HCT116 (cell line): ENCODE results near the gene CNTF. TPM values are rescaled to one million over a fixed set of nuclear protein-coding genes. Genes with fewer than 3 reads are reported as not detected.

Experiments used
- ATAC-seq: fragments of 200-7000 bp; cut with Tn5 transposase; 2 replicates; pipeline ENCODE4 v1.9.1; 2020; ENCODE audit warnings: mild to moderate bottlenecking, moderate library complexity
- BruUV-seq: library from RNA; stranded (reverse); fragments of 400-500 nt; replicated peaks from 2 replicates; lab custom pipeline; 2021; lab: Mats Ljungman, UMichigan
- CTCF ChIA-PET: fragments of 300-600 bp; sonication (Branson Sonifier 250); formaldehyde crosslinking; loops from one replicate; lab custom pipeline; 2021; ENCODE audit warnings: antibody characterized with exemption; lab: Charles Lee
- POLR2A ChIA-PET: fragments of 300-600, 350-600 bp; sonication (Branson Sonifier 250); formaldehyde crosslinking; loops from one replicate; lab custom pipeline; 2021; ENCODE audit warnings: antibody characterized with exemption; lab: Charles Lee
- RAD21 ChIA-PET, 2 experiments: fragments of 300-600 bp; sonication (Branson Sonifier 250); formaldehyde crosslinking; loops; one replicate each; lab custom pipeline; 2023; ENCODE audit warnings: low total read pairs in 2 of 2; ENCODE audit not compliant: uncharacterized antibody in 2 of 2, unreplicated experiment in 2 of 2, low non-redundant PET in 1 of 2; lab: Charles Lee
- DNase-seq: peaks from one replicate; pipeline ENCODE4 v3.0.0-alpha.2; 2010; ENCODE audit warnings: low read depth, low spot score
- H2AFZ ChIP-seq: fragments of 200-600 bp; shearing (Covaris generic), sonication (generic); 2 replicates; pipeline ENCODE4 v1.6.1; 2017; ENCODE audit warnings: low read depth, mixed run types, mixed read lengths, antibody characterized with exemption, low read length; ENCODE audit not compliant: poor library complexity, severe bottlenecking
- H3K27ac ChIP-seq: 2 replicates; pipeline ENCODE4 v1.5.1; 2012; ENCODE audit warnings: low read depth, low read length
- H3K27me3 ChIP-seq: fragments of 200-600 bp; sonication (generic); 2 replicates; pipeline ENCODE4 v1.6.1; 2016; ENCODE audit warnings: mixed run types, low read length, mixed read lengths; ENCODE audit not compliant: insufficient read depth
- H3K36me3 ChIP-seq, 2 experiments: fragments of 200-500 bp in 1 of 2; fragments of 200-600 bp in 1 of 2; sonication (Bioruptor generic) in 1 of 2; sonication (generic) in 1 of 2; 2 replicates each; pipeline versions ENCODE4 v1.5.1 to v1.6.1; 2014 to 2016; ENCODE audit warnings: low read length in 2 of 2, inconsistent platforms in 1 of 2, mixed read lengths in 1 of 2, mixed run types in 1 of 2; ENCODE audit not compliant: insufficient read depth in 2 of 2, control insufficient read depth in 1 of 2
- H3K4me1 ChIP-seq, 2 experiments: fragments of 200-600 bp in 1 of 2; sonication (generic) in 1 of 2; 2 replicates each; pipeline versions ENCODE4 v1.5.1 to v1.6.1; 2012 to 2017; ENCODE audit warnings: low read length in 2 of 2, inconsistent platforms in 1 of 2, mild to moderate bottlenecking in 1 of 2, mixed read lengths in 1 of 2, mixed run types in 1 of 2, moderate library complexity in 1 of 2; ENCODE audit not compliant: insufficient read depth in 2 of 2, control insufficient read depth in 1 of 2
- H3K4me2 ChIP-seq: fragments of 200-600 bp; sonication (generic); 2 replicates; pipeline ENCODE4 v1.6.1; 2017; ENCODE audit warnings: mixed run types, low read length, mixed read lengths
- H3K4me3 ChIP-seq, 2 experiments: fragments of 200-600 bp in 1 of 2; sonication (generic) in 1 of 2; replicated peaks in 1 of 2; 2 replicates each; pipeline ENCODE4 v1.5.1; 2011 to 2016; ENCODE audit warnings: low read length in 2 of 2, control low read depth in 1 of 2, low read depth in 1 of 2, mild to moderate bottlenecking in 1 of 2, mixed read lengths in 1 of 2, mixed run types in 1 of 2
- H3K79me2 ChIP-seq: fragments of 200-600 bp; sonication (generic); 2 replicates; pipeline ENCODE4 v1.6.1; 2017; ENCODE audit warnings: mild to moderate bottlenecking, mixed run types, low read length, moderate library complexity, mixed read lengths; ENCODE audit not compliant: insufficient read depth
- H3K9ac ChIP-seq: fragments of 200-600 bp; sonication (generic); 2 replicates; pipeline ENCODE4 v1.6.1; 2016; ENCODE audit warnings: low read length, mixed read lengths
- H3K9me2 ChIP-seq: fragments of 200-600 bp; sonication (generic), shearing (Covaris generic); 2 replicates; pipeline ENCODE4 v1.6.1; 2017; ENCODE audit warnings: mixed run types, mild to moderate bottlenecking, moderate library complexity; ENCODE audit not compliant: insufficient read depth
- H3K9me3 ChIP-seq, 2 experiments: fragments of 200-500 bp in 1 of 2; fragments of 200-600 bp in 1 of 2; sonication (Bioruptor generic) in 1 of 2; sonication (generic) in 1 of 2; 2 replicates each; pipeline ENCODE4 v1.6.1; 2014 to 2017; ENCODE audit warnings: low read length in 2 of 2, mixed read lengths in 2 of 2, inconsistent platforms in 1 of 2, low read depth in 1 of 2, mild to moderate bottlenecking in 1 of 2, mixed run types in 1 of 2, moderate library complexity in 1 of 2; ENCODE audit not compliant: control insufficient read depth in 1 of 2, insufficient read depth in 1 of 2
- H4K20me1 ChIP-seq: fragments of 200-600 bp; sonication (generic), shearing (Covaris generic); 2 replicates; pipeline ENCODE4 v1.6.1; 2017; ENCODE audit warnings: mixed run types, mild to moderate bottlenecking, moderate library complexity; ENCODE audit not compliant: insufficient read depth
- ELF1 ChIP-seq: IDR thresholded peaks from 2 replicates; pipeline ENCODE4 v1.6.1; 2012; ENCODE audit warnings: low read depth, borderline replicate concordance
- EZH2 ChIP-seq: fragments of 200-600 bp; sonication (generic); IDR thresholded peaks from 2 replicates; pipeline ENCODE4 v1.6.1; 2017; ENCODE audit warnings: antibody characterized with exemption, mixed run types
- EZH2phosphoT487 ChIP-seq: fragments of 200-600 bp; IDR thresholded peaks from 2 replicates; pipeline ENCODE4 v1.6.1; 2018; ENCODE audit warnings: antibody characterized with exemption, borderline replicate concordance
- POLR2A ChIP-seq: IDR thresholded peaks from 2 replicates; pipeline ENCODE4 v1.7.0; 2011; ENCODE audit warnings: borderline replicate concordance; ENCODE audit not compliant: insufficient read depth, insufficient read length; ENCODE audit errors: extremely low read depth
- POLR2AphosphoS5 ChIP-seq: IDR thresholded peaks from 2 replicates; pipeline ENCODE4 v1.6.1; 2011; ENCODE audit warnings: mild to moderate bottlenecking, low read depth, low read length, moderate library complexity
- SP1 ChIP-seq: IDR thresholded peaks from 2 replicates; pipeline ENCODE4 v1.6.1; 2012; ENCODE audit warnings: low read depth
- intact Hi-C: fragments of 100-400 bp; cut with micrococcal nuclease; formaldehyde crosslinking; loops from 2 replicates; pipeline ENCODE4 v1.10.0; 2022
- total RNA-seq: library from RNA; stranded (reverse); gene quantifications from one replicate; pipeline ENCODE4 v1.2.1, GENCODE V29; 2021; ENCODE audit not compliant: unreplicated experiment
- TF ChIP-seq, protein P1 (sequence below): IDR thresholded peaks from 2 replicates; pipeline ENCODE4 v1.6.1; 2012; ENCODE audit warnings: low read depth
- TF ChIP-seq, protein P2 (sequence below): IDR thresholded peaks from 2 replicates; pipeline ENCODE4 v1.6.1; 2011; ENCODE audit warnings: mild to moderate bottlenecking, low read length, moderate library complexity; ENCODE audit not compliant: insufficient replicate concordance; ENCODE audit errors: extremely low read depth

Gene CNTF
- total RNA-seq, 1 experiment from 2014 or later = 2.3 TPM

DNA sequence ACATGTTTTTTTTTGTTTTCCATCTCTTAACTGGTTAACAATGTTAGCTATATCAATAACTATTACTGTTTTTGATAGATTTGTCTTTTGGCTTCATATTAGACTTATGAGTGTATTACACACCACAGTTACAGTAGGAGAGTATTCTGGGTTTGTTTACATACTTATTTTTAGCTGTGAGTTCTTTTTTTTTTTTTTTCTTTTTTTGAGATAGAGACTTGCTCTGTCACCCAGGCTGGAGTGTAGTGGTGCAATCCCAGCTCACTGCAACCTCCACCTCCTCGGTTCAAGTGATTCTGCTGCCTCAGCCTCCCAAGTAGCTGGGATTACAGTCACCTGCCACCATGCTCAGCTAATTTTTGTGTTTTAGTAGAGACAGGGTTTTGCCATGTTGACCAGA, 28.0 kb downstream of the CNTF start:
- RAD21 ChIA-PET = no interaction called here
- no peaks in the 10 kb centered on the region for H3K36me3 ChIP-seq
- POLR2A ChIA-PET = no interaction called here
- no peak for ATAC-seq
- intact Hi-C loops = loop anchor here (10.0 kb wide), 1 partner anchor 404 kb away; no protein-coding TSS in a partner anchor
- TF ChIP-seq, protein P1, sequence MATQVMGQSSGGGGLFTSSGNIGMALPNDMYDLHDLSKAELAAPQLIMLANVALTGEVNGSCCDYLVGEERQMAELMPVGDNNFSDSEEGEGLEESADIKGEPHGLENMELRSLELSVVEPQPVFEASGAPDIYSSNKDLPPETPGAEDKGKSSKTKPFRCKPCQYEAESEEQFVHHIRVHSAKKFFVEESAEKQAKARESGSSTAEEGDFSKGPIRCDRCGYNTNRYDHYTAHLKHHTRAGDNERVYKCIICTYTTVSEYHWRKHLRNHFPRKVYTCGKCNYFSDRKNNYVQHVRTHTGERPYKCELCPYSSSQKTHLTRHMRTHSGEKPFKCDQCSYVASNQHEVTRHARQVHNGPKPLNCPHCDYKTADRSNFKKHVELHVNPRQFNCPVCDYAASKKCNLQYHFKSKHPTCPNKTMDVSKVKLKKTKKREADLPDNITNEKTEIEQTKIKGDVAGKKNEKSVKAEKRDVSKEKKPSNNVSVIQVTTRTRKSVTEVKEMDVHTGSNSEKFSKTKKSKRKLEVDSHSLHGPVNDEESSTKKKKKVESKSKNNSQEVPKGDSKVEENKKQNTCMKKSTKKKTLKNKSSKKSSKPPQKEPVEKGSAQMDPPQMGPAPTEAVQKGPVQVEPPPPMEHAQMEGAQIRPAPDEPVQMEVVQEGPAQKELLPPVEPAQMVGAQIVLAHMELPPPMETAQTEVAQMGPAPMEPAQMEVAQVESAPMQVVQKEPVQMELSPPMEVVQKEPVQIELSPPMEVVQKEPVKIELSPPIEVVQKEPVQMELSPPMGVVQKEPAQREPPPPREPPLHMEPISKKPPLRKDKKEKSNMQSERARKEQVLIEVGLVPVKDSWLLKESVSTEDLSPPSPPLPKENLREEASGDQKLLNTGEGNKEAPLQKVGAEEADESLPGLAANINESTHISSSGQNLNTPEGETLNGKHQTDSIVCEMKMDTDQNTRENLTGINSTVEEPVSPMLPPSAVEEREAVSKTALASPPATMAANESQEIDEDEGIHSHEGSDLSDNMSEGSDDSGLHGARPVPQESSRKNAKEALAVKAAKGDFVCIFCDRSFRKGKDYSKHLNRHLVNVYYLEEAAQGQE = no peak
- TF ChIP-seq EZH2 = no peak
- TF ChIP-seq EZH2phosphoT487 = no peak
- H4K20me1 ChIP-seq = no peaks in the 10 kb centered on the region
- CTCF ChIA-PET = interaction anchor here (0.9 to 1.0 kb wide), 3 partner anchors 21 to 250 kb away, joined by 3 read pairs; no protein-coding TSS in a partner anchor
- H3K79me2 ChIP-seq = no peaks in the 10 kb centered on the region
- no peaks in the 10 kb centered on the region for H3K27me3 ChIP-seq
- H3K9ac ChIP-seq = no peak overlapping the region
- no peak overlapping the region for H3K27ac ChIP-seq
- no peak for DNase-seq
- no peaks in the 10 kb centered on the region for H3K9me3 ChIP-seq
- no peak overlapping the region for H2AFZ ChIP-seq
- H3K4me1 ChIP-seq = peaks cover 0 to 5% of the 10 kb centered on the region in 2 experiments; a peak in 3 of 4 replicates
- no peak overlapping the region for H3K4me2 ChIP-seq
- H3K9me2 ChIP-seq = no peaks in the 10 kb centered on the region
- H3K4me3 ChIP-seq = no peak overlapping the region
- no TSS peak for BruUV-seq

DNA sequence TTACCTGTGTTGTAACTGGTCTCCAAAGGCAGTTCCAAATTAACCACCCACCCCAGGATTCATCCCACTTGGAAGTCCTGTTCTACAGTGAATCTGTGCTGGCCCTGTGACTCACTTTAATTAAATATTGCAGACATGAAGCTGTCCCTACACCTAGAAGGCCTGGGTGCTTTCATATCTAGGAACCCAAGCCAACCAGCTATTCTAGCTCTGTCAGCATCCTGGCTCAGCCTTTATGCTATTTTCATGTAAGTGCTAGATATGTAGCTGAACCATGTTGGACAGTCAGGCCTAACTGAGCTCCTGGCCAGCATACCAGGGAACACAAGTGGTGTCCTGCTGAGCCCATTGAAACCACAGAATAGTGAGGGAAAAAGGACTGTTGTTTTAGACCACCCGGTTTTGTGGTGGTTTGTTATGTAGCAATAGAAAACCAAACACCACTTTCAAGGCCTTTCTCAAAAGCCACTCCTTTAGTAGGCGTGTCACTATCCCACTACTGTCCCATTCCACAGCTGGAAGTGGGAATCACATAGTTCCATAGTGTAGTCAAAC, 30.3 kb downstream of the CNTF start:
- no TSS peak for BruUV-seq
- no peaks in the 10 kb centered on the region for H3K79me2 ChIP-seq
- H3K36me3 ChIP-seq = no peaks in the 10 kb centered on the region
- no peaks in the 10 kb centered on the region for H3K9me3 ChIP-seq
- CTCF ChIA-PET = interaction anchor here (1.2 to 2.1 kb wide), 4 partner anchors 23 to 483 kb away, joined by 4 to 6 read pairs (median 5); no protein-coding TSS in a partner anchor
- H3K4me1 ChIP-seq = peaks cover 0 to 5% of the 10 kb centered on the region in 2 experiments; a peak in 3 of 4 replicates
- H2AFZ ChIP-seq = no peak overlapping the region
- no peaks in the 10 kb centered on the region for H4K20me1 ChIP-seq
- POLR2A ChIA-PET = interaction anchor here (0.9 kb wide), 1 partner anchor 248 kb away, joined by 3 read pairs; no protein-coding TSS in a partner anchor
- H3K9me2 ChIP-seq = no peaks in the 10 kb centered on the region
- no peak overlapping the region for H3K4me3 ChIP-seq
- no peak for DNase-seq
- intact Hi-C loops = loop anchor here (10.0 kb wide), 1 partner anchor 402 kb away; no protein-coding TSS in a partner anchor
- RAD21 ChIA-PET = interaction anchor here in 1 of 2 experiments (1.1 kb wide), 1 partner anchor 248 kb away, joined by 3 read pairs; no protein-coding TSS in a partner anchor
- ATAC-seq = no peak
- H3K4me2 ChIP-seq = no peak overlapping the region
- H3K9ac ChIP-seq = no peak overlapping the region
- H3K27me3 ChIP-seq = no peaks in the 10 kb centered on the region
- no peak overlapping the region for H3K27ac ChIP-seq
- no peak for TF ChIP-seq ELF1
- no peak for TF ChIP-seq POLR2AphosphoS5
- TF ChIP-seq POLR2A = no peak
- TF ChIP-seq, protein P2, sequence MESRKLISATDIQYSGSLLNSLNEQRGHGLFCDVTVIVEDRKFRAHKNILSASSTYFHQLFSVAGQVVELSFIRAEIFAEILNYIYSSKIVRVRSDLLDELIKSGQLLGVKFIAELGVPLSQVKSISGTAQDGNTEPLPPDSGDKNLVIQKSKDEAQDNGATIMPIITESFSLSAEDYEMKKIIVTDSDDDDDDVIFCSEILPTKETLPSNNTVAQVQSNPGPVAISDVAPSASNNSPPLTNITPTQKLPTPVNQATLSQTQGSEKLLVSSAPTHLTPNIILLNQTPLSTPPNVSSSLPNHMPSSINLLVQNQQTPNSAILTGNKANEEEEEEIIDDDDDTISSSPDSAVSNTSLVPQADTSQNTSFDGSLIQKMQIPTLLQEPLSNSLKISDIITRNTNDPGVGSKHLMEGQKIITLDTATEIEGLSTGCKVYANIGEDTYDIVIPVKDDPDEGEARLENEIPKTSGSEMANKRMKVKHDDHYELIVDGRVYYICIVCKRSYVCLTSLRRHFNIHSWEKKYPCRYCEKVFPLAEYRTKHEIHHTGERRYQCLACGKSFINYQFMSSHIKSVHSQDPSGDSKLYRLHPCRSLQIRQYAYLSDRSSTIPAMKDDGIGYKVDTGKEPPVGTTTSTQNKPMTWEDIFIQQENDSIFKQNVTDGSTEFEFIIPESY = no peak
- TF ChIP-seq EZH2phosphoT487 = no peak
- TF ChIP-seq EZH2 = no peak
- TF ChIP-seq, protein P1 = no peak
- TF ChIP-seq SP1 = no peak
